Inflammatory macrophage treated with lipopolysaccharide for 1 hour (primary cell): ENCODE data around the gene SLAMF6.
"Not testable (repeated sequence)": the region's sequence is repeated elsewhere in the genome, so short reads cannot be mapped to it uniquely, and the experiment has no call there.

ENCODE experiments used
- DNase-seq, 2 donors: peaks; one replicate each; pipeline ENCODE4 v3.0.0-alpha.2; 2020 to 2022

The SLAMF6 gene

DNA sequence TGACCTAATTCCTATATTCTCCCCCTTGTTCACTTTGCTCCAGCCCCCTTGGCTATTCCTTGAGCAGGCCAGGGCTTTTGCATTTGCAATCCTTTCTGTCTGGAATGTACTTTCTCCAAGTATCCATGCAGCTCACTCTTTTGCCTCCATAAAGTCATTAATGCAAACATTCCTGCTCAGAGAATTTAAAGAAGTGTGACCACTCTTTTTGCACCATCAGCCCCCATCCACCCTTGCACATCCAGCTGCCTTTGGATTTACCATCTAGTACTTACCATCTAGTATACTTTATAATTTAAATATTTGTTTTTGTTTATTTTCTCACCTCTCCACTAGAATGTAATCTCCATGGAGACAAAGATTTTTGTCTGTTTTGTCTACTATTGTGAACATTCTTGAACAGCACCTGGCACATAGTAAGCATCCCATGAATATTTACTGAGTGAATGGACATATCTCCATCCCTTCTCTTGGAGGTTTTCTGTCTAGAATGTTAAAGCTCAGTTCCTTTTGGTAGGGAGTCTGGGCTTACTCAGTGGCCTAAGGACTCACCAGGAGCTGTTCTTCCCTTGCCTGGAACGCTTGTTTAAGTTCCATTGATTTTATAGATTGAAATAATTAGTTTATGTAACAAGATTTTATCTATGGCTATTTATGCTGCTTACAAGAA is 22.6 kb downstream of the SLAMF6 start:
- DNase-seq: no peak

DNA sequence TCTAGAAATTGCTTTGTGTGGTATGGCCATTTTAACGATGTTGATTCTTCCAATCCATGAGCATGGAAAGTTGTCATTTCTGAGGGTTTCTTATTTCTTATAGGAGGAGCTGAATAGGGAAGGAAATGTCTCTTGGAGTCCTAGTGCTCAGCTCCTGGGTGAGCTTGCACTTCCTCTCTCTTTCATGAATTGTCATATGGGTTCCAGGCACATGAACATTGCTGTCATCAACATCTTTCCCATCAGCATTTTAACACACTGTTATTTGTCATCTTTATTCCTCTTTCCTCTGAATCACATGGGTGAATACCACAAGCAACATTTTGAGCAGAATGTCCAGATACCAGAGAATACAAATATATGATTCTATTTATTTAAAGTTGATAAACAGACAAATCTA is 23.4 kb downstream of the SLAMF6 start:
- DNase-seq: peak; percentile 70 to 92

DNA sequence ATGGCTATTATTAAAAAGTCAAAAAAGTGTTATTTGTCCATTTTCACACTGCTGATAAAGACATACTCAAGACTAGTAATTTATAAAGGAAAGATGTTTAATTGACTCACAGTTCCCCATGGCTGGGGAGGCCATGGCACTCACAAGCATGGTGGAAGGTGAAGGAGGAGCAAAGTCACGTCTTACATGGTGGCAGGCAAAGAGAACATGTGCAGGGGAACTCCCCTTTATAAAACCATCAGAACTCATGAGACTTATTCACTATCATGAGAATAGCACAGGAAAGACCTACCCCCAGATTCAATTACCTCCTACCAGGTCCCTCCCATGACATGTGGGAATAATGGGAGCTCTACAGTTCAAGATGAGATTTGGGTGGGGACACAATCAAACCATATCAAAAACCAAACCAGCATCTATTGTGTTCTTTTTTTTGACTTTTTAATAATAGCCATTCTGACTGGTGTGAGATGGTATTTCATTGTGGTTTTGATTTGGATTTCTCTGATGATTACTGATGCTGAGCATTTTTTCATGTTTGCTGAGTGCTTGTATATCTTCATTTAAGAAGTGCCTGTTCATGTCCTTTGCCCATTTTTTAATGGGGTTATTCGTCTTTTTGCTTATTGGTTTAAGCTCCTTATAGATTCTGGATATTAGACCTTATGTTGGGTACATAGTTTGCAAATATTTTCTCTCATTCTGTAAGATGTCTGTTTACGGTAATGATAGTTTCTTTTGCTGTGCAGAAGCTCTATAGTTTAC is 24.6 kb downstream of the SLAMF6 start:
- not testable (repeated sequence) for DNase-seq

DNA sequence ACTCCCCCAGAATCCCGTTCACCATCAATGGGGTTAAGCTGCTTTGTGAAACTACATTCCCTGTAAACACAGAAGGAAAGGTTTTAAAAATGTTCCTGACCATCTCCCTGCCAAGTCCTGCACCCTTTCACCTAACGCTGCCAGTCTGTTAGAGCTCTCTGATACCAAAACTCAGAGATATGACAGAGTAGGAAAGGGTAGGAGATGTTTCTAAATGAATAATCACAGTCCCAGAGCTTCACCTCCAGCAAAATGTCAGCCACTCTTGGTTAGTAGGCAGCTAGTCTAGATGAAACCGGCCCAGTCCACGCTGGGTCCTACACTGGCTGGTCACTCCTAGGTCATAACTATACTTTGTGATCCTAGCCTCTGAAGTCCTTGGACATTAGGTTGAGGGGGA is 26.7 kb downstream of the SLAMF6 start:
- no peak for DNase-seq

DNA sequence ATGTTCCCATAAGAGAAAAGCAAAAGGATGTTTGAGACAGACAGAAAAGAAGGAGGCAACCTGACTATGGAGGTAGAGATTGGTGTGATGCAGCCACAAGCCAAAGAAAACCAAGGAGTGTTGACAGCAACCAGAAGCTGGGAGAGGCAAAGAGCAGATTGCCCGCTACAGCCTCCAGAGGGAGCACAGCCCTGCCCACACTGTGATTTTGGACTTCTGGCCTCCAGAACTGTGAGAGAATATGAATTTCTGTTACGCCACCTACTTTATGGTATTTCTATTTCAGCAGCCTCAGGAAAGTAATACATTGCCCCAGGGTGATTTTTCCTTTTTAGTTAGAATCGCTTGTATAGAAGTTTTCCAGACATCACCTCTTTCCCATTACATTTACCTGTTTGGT is 28.4 kb downstream of the SLAMF6 start:
- DNase-seq: peak; percentile 4 to 33

DNA sequence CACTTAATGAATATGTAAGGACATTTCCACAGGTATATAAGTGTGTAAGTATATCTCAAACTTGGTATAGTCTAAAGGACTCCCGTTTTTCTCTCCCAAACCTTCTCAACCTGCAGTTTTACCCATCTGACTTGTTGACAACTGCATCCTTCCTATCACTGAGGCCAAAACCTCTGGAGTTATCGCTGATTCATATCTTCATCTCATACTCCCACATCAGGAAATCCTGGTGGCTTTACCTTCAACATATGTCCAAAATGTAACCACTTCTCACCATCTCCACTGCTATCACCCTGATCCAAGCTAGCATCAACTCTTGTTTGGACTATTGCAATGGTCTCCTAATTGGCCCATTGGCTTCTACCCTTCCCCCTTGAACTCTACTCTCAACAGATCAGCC is 30.4 kb downstream of the SLAMF6 start:
- DNase-seq: no peak

DNA sequence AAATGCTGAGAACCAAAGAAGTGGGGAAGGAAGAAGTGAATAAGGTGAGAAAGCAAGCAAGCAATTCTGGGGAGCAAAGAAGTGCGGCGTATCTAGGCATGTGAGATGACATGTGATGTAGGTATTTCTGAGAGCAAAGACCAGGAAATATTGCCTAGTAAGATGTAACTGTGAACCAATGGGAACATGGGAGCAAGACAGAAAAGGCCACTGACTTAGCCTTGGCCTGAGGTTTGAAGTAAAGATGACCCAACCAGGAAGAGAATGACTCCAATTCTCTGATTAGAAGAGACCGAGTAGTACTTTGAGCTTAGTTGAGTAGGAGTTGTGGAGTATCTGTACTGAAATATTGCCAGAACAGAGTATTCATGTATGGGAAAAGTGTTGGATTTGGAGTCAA is 31.1 kb downstream of the SLAMF6 start:
- DNase-seq: no peak

DNA sequence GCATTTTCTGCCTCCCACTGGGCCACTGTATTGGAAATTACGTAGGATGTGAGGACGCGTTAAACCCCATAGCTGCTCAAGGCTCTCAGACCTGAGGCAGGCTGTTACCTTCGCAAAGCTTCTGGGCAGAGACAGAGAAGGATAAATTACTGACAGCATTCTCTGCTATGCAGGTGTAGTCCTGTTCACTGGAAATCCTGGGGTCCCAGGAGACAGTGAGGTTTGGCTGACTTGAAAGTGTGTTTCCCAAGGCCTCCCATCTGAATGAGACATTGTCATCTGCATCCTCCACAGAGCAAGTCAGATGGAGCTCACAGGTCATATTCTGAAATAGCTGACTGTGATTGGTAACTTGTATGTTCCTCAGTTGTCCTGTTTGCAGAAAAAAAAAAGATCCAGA is 32.0 kb downstream of the SLAMF6 start:
- no peak for DNase-seq

DNA sequence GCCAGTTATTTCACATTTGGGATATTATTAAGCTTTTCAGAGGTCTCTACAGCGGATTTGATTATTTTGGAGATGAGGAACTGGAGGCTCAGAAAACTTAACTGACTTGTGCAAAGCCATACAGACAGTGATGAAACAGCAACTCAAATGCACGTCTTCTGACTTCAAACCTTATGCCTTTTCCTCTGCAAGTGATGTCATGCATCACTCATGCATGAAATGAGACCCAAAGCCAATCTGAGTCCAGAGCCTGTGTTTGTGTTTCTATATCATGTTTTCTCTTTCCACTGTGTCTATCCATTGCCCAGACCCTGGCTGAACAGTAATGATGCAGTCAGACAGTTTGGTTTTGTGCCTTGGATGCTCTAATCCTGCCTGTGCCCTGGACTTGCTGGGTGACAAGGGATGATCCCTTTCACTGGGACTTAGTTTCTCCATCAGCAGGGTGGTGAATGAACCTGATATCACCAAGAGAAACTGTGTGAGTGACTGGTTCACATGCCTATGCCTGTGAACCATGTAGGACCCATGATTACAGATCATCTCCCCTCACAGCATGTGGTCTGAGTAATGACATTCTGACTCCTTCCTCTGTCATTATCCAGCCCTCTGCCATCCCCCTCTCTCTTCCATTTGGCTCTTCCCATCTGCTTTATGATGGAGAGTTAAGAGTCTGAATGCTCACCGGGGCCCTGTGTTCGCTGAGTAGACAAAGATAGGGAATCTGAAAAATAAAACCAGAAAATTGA is 33.4 kb downstream of the SLAMF6 start:
- DNase-seq: peak in 1 of 2 donors; percentile 2

DNA sequence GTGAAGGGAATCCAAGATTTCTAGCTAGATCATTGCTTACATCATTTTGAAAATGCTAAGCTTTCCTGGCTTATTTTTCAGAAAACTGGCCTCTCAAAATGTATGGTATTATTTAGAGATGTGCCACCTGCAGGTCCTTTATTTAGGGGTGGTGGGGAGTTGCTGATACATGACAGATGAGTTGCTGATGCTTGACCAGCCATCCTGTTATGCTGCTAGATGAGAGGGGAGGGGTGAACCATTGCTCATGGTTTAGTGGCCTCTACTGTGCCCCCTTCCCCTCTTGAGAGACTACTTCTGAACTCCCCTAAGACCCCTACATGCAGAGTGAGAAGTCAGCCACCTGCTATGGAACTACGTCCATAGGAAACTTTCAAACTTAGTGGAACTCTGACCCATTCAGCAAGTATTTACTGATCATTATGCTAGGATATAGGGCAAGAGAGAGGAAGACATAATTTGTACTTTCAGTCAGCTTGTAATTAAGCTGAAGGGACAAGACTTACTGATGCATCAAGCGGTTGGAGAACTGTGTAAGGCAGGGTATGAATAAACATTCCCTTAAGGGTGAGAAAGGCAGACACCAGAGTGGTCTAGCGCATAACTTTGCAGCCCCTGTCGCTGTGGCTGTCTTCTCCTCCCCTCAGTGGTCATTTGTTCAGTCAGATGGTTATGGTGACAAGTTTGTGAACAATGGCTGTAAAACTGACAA is 34.6 kb downstream of the SLAMF6 start:
- DNase-seq: no peak

DNA sequence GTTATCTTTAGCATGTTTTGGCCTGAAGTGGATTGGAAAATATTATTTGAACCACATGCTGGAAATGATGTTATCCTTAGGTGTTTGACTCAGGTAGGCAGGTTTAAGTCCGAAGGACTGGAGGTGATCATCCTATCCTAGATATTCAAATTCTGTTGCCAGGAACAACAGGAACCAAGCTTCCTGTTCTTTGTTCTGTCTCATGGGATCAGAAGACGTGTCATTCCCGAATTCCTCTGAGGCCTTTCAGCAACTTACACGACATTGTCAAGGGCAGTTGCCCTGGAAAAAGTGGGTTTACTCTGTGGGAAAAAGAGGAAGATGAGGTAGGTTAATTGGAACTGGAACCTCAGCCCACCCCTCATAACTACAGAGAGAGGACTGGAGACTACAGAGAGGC is 36.6 kb downstream of the SLAMF6 start:
- no peak for DNase-seq

DNA sequence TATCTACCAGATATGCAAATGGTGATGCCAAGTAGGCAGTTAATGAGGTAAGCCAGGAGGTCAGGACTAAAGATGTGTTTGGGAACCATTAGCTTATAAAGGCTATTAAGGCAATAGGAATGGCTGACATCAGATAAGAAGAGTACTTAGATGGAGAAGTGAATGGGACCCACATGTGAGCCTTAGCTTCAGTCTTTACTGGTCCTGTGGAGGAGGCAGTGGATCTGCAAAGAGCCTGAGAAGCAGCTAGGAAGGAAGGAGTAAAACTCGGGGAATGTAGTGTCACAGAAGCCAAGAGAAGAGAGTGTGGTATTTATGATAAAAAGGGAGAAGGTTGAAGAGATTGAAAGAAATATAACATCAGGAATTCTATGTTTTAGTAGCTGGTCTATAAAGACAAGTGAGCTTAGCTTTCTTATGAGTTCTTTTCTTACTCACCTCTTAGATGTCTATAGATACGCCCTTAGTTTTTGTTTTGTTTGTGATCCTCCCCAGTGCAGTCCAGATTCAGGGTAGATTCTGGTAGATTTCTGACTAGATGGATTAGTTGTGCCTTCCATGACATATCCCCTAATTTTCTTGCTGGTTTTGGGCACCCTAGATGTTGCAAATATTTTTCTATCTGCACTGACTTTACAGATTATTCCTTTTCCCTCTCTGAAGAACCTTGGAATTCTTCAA is 39.4 kb downstream of the SLAMF6 start:
- no peak for DNase-seq

DNA sequence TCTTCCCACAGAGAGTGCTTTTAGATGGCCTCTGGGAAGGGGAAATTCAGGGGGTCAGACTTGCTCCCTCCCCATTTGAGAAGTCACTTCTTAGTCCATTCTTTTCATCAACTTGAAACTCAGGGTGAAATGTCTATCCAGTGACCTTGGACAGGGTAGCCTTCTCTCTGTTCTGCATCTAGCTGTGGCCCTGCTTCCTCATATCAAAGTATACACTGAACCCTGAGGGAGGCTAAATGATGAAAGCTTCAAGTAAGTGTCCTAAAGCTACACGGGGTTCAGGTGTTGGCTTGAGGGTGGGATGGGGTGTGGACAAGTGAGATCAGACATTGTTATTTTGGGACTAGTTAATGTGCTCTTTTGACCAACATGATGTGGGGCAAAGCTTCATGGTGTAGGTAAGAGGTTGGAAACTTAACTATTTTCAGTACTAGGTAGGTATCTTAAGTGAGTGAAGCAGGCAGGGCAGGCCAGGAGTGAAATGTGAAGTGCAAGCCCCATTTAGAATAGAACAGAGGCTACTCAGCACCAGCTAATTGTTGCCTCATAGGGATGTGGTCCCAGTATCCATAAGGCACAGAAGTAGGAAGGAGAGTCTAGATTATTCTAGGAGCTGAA is 41.0 kb downstream of the SLAMF6 start:
- no peak for DNase-seq

DNA sequence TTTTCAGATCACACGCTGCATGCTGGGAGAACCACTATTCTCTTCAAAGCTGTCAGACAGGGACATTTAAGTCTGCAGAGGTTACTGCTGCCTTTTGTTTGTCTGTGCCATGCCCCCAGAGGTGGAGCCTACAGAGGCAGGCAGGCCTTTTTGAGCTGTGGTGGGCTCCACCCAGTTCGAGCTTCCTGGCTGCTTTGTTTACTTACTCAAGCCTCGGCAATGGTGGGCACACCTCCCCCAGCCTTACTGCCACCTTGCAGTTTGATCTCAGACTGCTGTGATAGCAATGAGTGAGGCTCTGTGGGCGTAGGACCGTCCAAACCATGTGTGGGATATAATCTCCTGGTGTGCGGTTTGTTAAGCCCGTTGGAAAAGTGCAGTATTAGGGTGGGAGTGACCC is 42.3 kb downstream of the SLAMF6 start:
- DNase-seq: not testable (repeated sequence)

DNA sequence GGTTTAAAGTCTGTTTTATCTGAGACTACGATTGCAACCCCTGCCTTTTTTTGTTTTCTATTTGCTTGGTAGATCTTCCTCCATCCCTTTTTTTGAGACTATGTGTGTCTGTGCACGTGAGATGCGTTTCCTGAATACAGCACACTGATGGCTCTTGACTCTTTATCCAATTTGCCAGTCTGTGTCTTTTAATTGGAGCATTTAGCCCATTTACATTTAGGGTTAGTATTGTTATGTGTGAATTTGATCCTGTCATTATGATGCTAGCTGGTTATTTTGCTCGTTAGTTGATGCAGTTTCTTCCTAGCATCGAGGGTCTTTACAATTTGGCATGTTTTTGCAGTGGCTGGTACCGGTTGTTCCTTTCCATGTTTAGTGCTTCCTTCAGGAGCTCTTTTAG is 44.0 kb downstream of the SLAMF6 start:
- DNase-seq: not testable (repeated sequence)

DNA sequence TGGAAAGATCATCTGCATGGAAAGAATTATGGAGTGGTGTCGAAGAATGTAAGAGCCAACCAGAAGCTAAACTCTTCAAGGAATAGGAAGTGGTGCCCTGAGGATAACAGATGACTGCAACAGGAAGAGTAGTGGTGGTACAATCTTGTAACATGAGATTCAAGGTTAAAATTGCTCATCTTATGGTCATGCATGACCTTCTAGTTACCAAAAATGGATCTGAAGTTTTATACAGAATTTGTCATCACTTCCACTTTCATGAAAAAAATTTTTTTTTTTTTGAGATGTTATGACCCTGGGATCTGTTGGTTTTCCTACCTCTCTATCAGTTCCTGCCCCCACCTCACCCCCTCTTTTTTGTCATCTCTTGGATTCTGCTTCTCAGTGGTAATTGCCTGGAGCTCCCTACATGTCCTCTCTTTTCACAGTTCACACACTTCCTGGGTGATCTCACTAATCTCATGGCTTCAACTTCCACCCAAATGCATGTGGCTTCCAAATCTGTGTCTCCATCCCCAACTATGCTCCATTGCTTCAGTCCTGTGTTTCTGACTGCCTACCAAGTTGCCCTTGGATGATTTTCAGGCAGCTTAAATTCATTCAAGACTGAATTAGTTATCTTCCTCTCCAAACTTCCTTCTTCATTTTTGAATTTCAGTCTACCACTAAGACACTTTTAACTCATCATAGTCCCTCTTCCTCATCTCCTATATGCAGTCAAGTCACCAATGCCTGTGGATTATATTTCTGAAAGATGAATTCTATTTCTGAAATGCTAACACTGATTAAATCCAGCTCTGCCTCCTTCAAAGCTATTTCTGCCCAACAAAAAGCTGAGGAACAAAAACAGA is 48.4 kb downstream of the SLAMF6 start:
- DNase-seq: peak; percentile 15 to 38

DNA sequence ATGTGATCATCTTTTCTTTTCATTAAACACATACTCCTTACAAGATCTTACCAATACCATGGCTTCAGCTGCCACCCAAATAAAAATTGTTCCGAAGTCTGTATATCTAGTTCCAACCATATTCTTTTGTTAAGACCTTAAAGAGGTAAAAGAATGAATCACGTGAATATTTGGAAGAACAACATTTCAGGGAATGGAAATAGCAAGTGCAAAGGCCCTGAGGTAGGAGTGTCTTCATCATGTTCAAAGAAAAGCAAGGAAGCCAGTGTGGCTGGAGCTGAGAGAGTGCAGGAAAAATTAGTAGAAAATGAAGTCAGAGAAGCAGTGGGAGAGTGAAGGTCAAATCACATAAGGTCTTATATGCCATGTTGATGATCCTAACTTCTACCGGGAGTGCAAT is 50.9 kb downstream of the SLAMF6 start:
- no peak for DNase-seq

DNA sequence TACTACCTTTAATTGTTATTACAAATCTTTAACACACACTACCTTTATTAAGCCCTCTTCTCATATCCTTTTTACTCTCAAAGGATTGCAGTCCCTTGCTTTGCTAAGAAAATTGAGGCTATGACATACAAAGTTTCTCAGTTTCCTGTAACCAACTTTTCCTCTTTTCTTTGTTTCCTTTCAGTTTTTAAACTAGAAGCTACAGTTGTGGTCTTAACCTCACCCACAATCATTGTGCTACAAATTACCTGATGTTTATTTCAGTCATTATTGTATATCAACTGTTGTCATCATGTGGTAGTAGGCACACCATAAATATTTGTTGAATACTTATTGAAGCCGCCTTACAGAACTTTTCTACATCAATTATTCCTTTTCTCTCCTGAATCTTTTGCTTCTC is 51.8 kb downstream of the SLAMF6 start:
- no peak for DNase-seq

DNA sequence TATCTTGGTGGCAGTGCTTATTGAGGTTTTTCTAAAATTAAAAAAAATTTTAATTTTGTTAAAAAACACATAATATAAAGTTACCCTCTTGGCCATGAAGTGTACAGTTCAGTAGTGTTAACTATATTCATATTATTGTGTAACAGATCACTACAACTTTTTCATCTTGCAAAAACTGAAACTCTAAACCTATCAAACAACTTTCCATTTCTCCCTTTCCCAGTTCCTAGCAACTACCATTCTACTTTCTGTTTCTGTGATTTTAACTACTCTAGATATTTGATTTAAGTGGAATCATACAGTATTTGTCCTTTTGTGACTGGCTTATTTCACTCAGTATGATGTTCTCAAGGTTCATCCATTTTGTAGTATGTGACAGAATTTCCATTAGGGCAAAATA is 55.5 kb downstream of the SLAMF6 start:
- peak; percentile 12 to 18 for DNase-seq

DNA sequence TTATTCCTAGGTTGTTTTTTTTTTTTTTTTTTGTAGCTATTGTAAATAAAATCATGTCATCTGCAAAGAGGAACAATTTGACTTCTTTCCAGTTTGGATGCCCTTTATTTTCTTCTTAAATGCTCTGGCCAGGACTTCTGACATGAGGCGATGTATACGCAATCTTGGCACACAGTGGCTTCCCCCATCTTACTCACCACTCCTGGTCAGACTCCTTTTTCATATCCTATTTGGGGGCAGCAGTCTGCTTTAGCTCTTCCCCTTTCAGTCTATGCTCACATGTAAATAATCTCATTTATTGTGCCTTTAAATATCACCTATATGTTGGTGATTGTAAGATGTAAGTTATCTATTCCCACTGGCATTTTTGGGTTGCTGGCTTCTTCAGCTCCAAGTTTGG is 56.1 kb downstream of the SLAMF6 start:
- peak; percentile 67 to 78 for DNase-seq

DNA sequence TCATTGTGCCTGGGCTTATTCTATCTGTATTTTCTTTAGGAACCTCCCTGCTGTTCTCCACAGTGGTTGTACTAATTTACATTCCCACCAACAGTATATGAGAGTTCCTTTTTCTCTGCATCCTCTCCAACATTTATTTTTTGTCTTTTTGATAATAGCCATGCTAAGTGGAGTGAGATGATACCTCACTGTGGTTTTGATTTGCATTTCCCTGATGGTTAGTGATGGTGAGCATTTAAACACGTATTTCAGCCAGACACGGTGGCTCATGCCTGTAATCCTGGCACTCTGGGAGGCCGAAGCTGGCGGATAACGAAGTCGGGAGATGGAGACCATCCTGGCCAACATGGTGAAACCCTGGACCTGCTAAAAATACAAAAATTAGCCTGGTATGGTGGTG is 57.9 kb downstream of the SLAMF6 start:
- DNase-seq: no peak
